ENCODE results near the gene LRRC7. TPM values are rescaled to one million over a fixed set of nuclear protein-coding genes. Genes with fewer than 3 reads are reported as not detected.

Gene LRRC7
- total RNA-seq, 1 donor from 2014 or later: 8.8 TPM

- DNase-seq: no peak
Measured at GRCh38 chr1:69976896-69977295, 409.2 kb downstream of the LRRC7 start.

- DNase-seq: no peak
Measured at GRCh38 chr1:69982992-69983391, 415.3 kb downstream of the LRRC7 start.

- DNase-seq: no peak
Measured at GRCh38 chr1:69985376-69985775, 417.7 kb downstream of the LRRC7 start.

- no peak for DNase-seq
Measured at GRCh38 chr1:69985901-69986439, 418.2 kb downstream of the LRRC7 start.

- no peak for DNase-seq
Measured at GRCh38 chr1:69987881-69988280, 420.2 kb downstream of the LRRC7 start.

GRCh38 chr1:69991644-69992043, 423.9 kb downstream of the LRRC7 start:
- DNase-seq: no peak

DNA sequence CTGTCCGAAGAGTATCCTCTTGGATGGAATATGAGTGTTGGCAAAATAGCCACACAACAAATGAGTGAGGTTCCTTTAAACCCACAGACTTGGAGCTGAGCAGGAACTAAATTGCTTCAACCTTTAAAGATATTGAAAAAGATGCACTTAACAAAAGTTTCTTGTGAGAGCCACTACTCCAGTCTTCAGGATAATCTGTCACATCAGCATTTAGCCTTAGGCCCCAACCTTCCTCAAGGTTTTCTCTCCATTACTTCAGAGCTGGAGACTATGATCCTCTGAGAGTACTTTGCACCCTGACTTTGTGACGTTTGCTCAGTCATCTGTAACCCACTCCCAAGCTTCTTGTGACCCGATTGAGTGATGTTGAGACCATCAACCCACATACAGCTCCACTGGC, 424.9 kb downstream of the LRRC7 start:
- no peak for DNase-seq

- DNase-seq: peak; percentile 26
Measured at GRCh38 chr1:69993810-69994209, 426.1 kb downstream of the LRRC7 start.

- no peak for DNase-seq
Measured at GRCh38 chr1:69994241-69994640, 426.5 kb downstream of the LRRC7 start.

DNA sequence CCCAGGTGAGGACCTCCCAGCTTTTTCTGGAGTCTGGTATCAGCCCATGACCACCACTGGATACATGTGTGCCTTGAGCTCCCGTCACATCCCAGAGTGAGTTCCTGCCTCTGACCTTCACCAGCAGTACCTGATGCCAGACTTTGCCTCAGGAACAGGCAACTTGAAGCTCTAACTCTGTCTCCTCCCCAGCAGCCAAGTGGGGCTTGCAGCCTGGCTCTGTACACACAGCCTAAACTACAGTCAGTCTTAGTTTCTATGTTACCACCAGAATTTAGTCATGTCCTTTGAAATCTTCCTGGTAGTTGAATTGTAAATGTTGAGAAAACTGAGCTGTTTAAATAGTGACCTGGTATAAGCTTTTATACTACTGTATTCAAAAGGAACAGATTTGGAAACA, 431.1 kb downstream of the LRRC7 start:
- no peak for DNase-seq

DNA sequence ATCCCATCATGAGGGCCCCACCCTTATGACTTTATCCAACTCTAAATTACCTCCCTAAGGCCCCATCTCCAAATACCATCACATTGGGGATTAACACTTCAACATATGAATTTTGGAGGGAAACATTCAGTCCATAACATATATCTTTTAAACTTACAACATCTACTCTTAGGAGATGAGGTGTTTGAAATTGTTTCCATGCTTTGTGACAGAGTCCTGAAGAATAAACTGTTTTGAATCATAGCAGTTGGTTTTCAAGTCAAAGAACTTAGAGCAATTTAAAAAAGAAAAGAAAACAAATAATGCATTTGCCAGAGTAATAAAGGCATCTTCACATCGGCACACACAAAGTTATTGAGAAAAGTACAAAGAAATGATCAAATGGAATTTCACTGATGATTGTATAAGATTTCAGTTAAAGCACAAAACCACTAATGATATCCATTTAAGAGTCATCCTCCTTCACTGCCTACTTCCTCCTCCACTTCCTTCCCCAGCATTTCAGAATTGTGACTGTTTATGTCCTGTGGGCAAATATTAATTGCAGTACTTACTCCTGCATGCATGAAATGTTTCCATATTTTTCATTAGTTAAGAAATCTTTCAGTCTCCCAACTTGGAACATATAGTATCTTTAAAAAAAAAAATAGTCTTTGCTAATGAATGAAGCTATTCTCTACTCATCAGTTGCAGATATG, 435.6 kb downstream of the LRRC7 start:
- no peak for DNase-seq

GRCh38 chr1:70005386-70006034, 437.8 kb downstream of the LRRC7 start:
- peak; percentile 46 for DNase-seq

GRCh38 chr1:70008660-70009059, 440.9 kb downstream of the LRRC7 start:
- DNase-seq: no peak

GRCh38 chr1:70017770-70018169, 450.0 kb downstream of the LRRC7 start:
- no peak for DNase-seq

DNA sequence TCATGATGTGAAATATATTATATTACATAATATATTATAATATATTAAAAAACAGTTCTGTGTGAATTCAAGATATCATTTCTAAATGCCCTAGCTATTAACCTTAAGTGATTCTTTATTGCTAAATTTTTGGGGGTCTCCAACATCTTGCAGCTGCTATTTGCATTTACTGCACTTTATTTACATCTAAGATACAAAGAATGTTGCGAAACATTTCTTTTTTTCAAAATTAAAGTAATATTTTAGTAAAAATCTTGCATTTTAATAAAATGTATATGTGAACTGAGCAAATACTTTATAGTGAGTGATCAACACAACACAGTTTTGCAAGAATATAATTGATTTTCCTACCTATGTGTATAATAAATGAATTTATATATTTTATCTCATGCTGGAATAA, 456.6 kb downstream of the LRRC7 start:
- DNase-seq: no peak

- no peak for DNase-seq
Measured at GRCh38 chr1:70025052-70025451, 457.3 kb downstream of the LRRC7 start.

GRCh38 chr1:70025846-70026245, 458.1 kb downstream of the LRRC7 start:
- DNase-seq: peak; percentile 41

DNA sequence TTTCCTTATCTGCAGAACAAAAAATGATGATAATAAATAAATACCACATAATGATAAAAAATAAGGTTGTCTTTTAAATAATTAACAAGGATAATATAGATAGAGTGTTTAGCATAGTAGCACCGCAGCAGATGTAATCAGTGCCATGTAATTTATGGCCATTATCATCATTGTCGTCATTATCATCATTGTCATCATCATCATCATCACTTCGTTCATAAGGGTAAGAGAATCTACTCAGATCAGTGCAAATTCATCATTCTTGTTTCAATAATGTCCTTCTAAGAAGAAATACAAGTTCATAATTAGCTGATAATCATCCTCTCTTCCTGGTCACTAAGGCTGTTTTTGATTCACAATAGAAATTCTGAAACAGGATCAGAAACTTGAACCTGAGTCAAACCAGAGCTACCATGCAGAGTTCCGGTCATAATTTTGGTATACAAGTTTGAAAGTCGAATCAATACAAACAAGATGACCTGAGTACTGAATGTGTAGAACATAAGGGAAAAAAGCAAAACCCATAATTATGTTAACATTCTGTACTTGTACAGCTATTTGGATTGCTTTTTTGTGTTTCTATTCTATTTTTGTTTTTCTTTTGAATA, 465.6 kb downstream of the LRRC7 start:
- DNase-seq: no peak

- no peak for DNase-seq
Measured at GRCh38 chr1:70033936-70034335, 466.2 kb downstream of the LRRC7 start.

DNA sequence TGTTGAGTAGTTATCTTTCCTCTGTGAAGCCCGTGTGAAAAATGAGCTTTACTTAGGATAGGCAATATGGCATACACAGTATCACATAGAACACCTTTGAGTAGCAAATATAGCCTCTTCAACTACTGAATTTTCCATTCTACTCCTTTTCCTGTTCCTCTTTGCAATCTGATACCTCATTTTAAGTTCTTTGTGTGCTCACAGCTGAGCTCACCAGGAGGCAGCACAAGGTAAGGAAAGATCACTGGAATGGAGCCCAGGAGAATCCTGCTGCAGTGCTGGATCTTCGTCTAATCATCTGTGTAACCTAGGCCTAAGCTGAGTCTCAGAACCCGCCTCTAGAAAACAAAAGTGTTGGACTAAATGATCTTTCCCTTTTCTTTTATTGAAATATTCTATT, 466.7 kb downstream of the LRRC7 start:
- no peak for DNase-seq

DNA sequence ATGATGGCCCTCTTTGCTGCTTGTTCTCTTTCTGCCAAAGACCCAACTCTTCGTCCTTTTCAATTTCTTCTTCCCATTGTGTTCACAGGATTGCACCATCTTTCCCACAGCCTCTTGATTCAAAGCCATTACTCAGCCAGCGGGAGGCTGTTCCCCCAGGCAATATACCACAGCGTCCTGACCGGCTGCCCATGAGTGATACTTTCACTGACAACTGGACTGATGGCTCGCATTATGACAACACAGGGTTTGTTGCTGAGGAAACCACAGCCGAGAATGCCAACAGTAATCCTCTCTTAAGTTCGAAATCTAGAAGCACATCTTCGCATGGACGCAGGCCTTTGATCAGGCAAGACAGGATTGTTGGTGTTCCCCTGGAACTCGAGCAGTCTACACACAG, 470.3 kb downstream of the LRRC7 start:
- DNase-seq: no peak

GRCh38 chr1:70039485-70039884, 471.8 kb downstream of the LRRC7 start:
- DNase-seq: no peak

DNA sequence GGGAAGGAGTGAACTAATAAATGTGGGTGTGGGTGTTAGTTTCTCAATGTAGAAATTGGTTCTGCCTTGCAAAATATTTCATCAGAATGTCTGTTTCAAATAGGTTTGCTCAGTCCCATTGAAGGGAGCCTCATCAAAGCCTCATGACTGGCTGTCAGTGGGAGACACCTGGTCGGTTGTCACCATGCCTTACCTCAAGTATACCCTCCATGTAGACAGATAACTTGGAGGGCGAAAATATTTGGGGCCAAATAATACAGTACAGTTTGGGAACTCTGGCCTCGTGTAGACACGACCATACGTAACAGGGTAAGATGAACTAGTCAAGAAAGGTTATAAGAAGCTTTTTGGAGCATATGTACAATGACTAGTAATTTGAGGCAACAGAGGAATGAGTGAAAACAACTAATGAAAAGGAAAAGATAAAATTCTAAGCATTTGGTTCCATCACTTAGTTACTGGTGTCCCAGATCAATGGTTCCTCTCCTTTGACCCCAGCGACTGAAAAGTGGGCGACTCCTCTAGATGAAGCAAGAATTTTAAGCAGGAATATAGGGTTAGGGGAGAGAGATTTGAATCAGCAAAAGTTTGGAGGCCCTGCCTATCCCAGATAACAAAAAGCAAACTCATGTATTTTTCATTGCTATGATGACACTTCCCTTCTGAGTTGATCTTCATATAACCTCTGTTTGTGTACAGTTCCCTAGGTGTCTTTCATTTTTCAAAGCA, 473.8 kb downstream of the LRRC7 start:
- DNase-seq: no peak

Measured in skin of body (tissue), 2 donors.